Ishikawa (cell line): ENCODE results near the gene NNT.

Source experiments
- EGR1 ChIP-seq: IDR thresholded peaks from 2 replicates; pipeline ENCODE4 v1.6.1; 2012
- EP300 ChIP-seq: IDR thresholded peaks from 2 replicates; pipeline ENCODE4 v1.6.1; 2012; ENCODE audit warnings: borderline replicate concordance
- RAD21 ChIP-seq: IDR thresholded peaks from 2 replicates; pipeline ENCODE4 v1.6.1; 2012; ENCODE audit warnings: low read depth
- REST ChIP-seq: IDR thresholded peaks from 2 replicates; pipeline ENCODE4 v1.6.1; 2012; ENCODE audit warnings: low read depth, mild to moderate bottlenecking
- TCF12 ChIP-seq: IDR thresholded peaks from 2 replicates; pipeline ENCODE4 v1.6.1; 2012; ENCODE audit warnings: low read depth
- TEAD4 ChIP-seq: IDR thresholded peaks from 2 replicates; pipeline ENCODE4 v1.6.1; 2012

DNA sequence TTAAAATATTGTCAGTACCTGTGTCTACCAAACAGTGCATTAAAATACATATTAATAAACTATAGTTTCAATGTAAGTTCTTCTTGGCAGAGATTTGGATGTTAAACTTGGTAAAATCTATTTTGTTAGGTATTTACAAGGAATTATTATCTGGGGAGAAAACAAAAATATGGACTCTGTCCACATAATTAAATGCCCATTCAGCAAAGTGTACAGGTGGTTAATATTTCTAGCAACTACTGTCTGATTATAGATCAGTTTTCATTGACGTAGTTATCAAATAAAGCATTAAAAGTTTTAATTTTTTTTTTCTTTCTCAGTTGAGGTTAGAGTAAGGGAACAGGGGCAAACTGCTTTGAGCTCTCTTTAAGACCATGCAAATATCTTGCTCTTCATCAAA, 88.9 kb downstream of the NNT start:
- TF ChIP-seq TEAD4 (no peak), REST (no peak), TCF12 (no peak), RAD21 (no peak), EP300 (no peak), EGR1 (no peak)
